Ascending aorta (tissue), 2 donors: ENCODE results near the gene TAMALIN. TPM values are rescaled to one million over a fixed set of nuclear protein-coding genes. Genes with fewer than 3 reads are reported as not detected.

Source experiments
- DNase-seq, 2 donors: peaks; one replicate each; pipeline ENCODE4 v3.0.0-alpha.2; 2019; ENCODE audit warnings: low spot score in 2 of 2
- H3K27ac ChIP-seq, 2 donors: fragments of 200-600 bp; sonication (generic); one replicate each; pipeline ENCODE4 v1.5.1; 2016 to 2017; ENCODE audit warnings: mild to moderate bottlenecking in 1 of 2
- H3K27me3 ChIP-seq: fragments of 200-600 bp; sonication (generic); one replicate; pipeline ENCODE4 v1.5.1; 2017
- H3K36me3 ChIP-seq, 2 donors: fragments of 200-600 bp; sonication (generic); one replicate each; pipeline ENCODE4 v1.5.1; 2016
- H3K4me1 ChIP-seq, 2 donors: fragments of 200-600 bp; sonication (generic); one replicate each; pipeline ENCODE4 v1.5.1; 2016 to 2017; ENCODE audit warnings: mild to moderate bottlenecking in 1 of 2
- H3K4me3 ChIP-seq, 2 donors: fragments of 200-600 bp; sonication (generic); one replicate each; pipeline ENCODE4 v1.5.1; 2016 to 2017; ENCODE audit warnings: mild to moderate bottlenecking in 1 of 2
- H3K9me3 ChIP-seq, 2 donors: fragments of 200-600 bp; sonication (generic); one replicate each; pipeline ENCODE4 v1.5.1; 2016
- CTCF ChIP-seq, 3 experiments: fragments of 200-600 bp in 2 of 3; fragments of 450-650 bp in 1 of 3; sonication (generic) in 2 of 3; IDR thresholded peaks; one replicate each; pipeline ENCODE4 v1.5.1; 2016 to 2019; ENCODE audit warnings: antibody characterized with exemption in 3 of 3, mild to moderate bottlenecking in 1 of 3, moderate library complexity in 1 of 3
- intact Hi-C: fragments of 100-400 bp; cut with DNase I; formaldehyde crosslinking; loops from one replicate; pipeline ENCODE4 v1.15.1; 2023
- total RNA-seq: library from RNA; depleted of rRNA; stranded (reverse); fragments of >200 nt; gene quantifications from one replicate; pipeline ENCODE4 v1.1.0, GENCODE V29; 2016

TAMALIN gene
- total RNA-seq, 1 donor from 2014 or later, result 32.6 TPM

GRCh38 chr12:52041695-52042123 lies 35.0 kb downstream of the TAMALIN start:
- peak overlapping the region; percentile 96 to 99 for H3K27ac ChIP-seq
- DNase-seq, result peak in 1 of 2 donors; percentile 82
- TF ChIP-seq CTCF (IDR thresholded peaks at IDR 0.05), result no peak
- H3K4me1 ChIP-seq, result peaks cover 6 to 55% of the 10 kb centered on the region in 2 donors
- H3K9me3 ChIP-seq, result no peaks in the 10 kb centered on the region
- intact Hi-C loops, result loop anchor here (10.0 kb wide), 1 partner anchor 1183 kb away; no protein-coding TSS in a partner anchor
- H3K36me3 ChIP-seq, result peaks cover 0 to 14% of the 10 kb centered on the region in 2 donors
- no peak overlapping the region for H3K4me3 ChIP-seq
- no peaks in the 10 kb centered on the region for H3K27me3 ChIP-seq

GRCh38 chr12:52042706-52043385 lies 36.1 kb downstream of the TAMALIN start:
- no peak for TF ChIP-seq CTCF (IDR thresholded peaks at IDR 0.05)
- H3K4me3 ChIP-seq, result peak overlapping the region in 1 of 2 donors; percentile 39
- H3K27me3 ChIP-seq, result no peaks in the 10 kb centered on the region
- H3K9me3 ChIP-seq, result no peaks in the 10 kb centered on the region
- H3K27ac ChIP-seq, result peak overlapping the region; percentile 96 to 99
- peaks cover 6 to 55% of the 10 kb centered on the region in 2 donors for H3K4me1 ChIP-seq
- intact Hi-C loops, result loop anchor here (1.0 to 10.0 kb wide), 2 partner anchors 8 to 1182 kb away; partner anchors contain the start of gene NR4A1
- H3K36me3 ChIP-seq, result peaks cover 0 to 21% of the 10 kb centered on the region in 2 donors
- peak in 1 of 2 donors; percentile 72 for DNase-seq

- peak; percentile 87 to 97 for DNase-seq
- H3K9me3 ChIP-seq, result no peaks in the 10 kb centered on the region
- intact Hi-C loops, result loop anchor here (1.0 to 10.0 kb wide), 2 partner anchors 8 to 1181 kb away; partner anchors contain the start of gene NR4A1
- H3K27me3 ChIP-seq, result no peaks in the 10 kb centered on the region
- peaks cover 0 to 24% of the 10 kb centered on the region in 2 donors for H3K36me3 ChIP-seq
- H3K27ac ChIP-seq, result peak overlapping the region; percentile 96 to 99
- H3K4me3 ChIP-seq, result peak overlapping the region; percentile 57 to 65
- peaks cover 6 to 55% of the 10 kb centered on the region in 2 donors for H3K4me1 ChIP-seq
- TF ChIP-seq CTCF (IDR thresholded peaks at IDR 0.05), result no peak
These were observed 36.9 kb downstream of the TAMALIN start for GRCh38 chr12:52043386-52044212.

- H3K27ac ChIP-seq, result peak overlapping the region; percentile 96 to 99
- peaks cover 0 to 24% of the 10 kb centered on the region in 2 donors for H3K36me3 ChIP-seq
- peak; percentile 60 to 95 for DNase-seq
- peaks cover 6 to 50% of the 10 kb centered on the region in 2 donors for H3K4me1 ChIP-seq
- intact Hi-C loops, result loop anchor here (10.0 kb wide), 1 partner anchor 1180 kb away; no protein-coding TSS in a partner anchor
- no peaks in the 10 kb centered on the region for H3K27me3 ChIP-seq
- no peak for TF ChIP-seq CTCF (IDR thresholded peaks at IDR 0.05)
- no peaks in the 10 kb centered on the region for H3K9me3 ChIP-seq
- peak overlapping the region; percentile 57 to 65 for H3K4me3 ChIP-seq
These were observed 37.7 kb downstream of the TAMALIN start for GRCh38 chr12:52044292-52044983.

- intact Hi-C loops, result loop anchor here (10.0 kb wide), 1 partner anchor 1179 kb away; no protein-coding TSS in a partner anchor
- no peak for TF ChIP-seq CTCF (IDR thresholded peaks at IDR 0.05)
- Histone ChIP-seq H3K9me3 (no peaks in the 10 kb centered on the region), H3K4me1 (peaks cover 12 to 60% of the 10 kb centered on the region in 2 donors), H3K27ac (peak overlapping the region; percentile 96 to 99), H3K4me3 (peak overlapping the region; percentile 4 to 65), H3K27me3 (no peaks in the 10 kb centered on the region), H3K36me3 (peaks cover 0 to 24% of the 10 kb centered on the region in 2 donors)
- DNase-seq, result no peak
These were observed 39.1 kb downstream of the TAMALIN start for GRCh38 chr12:52045794-52046199.
